ENCODE results near the gene SORCS2. TPM values are rescaled to one million over a fixed set of nuclear protein-coding genes. Genes with fewer than 3 reads are reported as not detected.

Gene SORCS2
- total RNA-seq, 1 donor from 2014 or later, result under 0.01 TPM

- DNase-seq (ENCODE audit: low read depth in 2 of 2), result no peak
Observed at GRCh38 chr4:7658341-7659204, 466.2 kb downstream of the SORCS2 start.

DNA sequence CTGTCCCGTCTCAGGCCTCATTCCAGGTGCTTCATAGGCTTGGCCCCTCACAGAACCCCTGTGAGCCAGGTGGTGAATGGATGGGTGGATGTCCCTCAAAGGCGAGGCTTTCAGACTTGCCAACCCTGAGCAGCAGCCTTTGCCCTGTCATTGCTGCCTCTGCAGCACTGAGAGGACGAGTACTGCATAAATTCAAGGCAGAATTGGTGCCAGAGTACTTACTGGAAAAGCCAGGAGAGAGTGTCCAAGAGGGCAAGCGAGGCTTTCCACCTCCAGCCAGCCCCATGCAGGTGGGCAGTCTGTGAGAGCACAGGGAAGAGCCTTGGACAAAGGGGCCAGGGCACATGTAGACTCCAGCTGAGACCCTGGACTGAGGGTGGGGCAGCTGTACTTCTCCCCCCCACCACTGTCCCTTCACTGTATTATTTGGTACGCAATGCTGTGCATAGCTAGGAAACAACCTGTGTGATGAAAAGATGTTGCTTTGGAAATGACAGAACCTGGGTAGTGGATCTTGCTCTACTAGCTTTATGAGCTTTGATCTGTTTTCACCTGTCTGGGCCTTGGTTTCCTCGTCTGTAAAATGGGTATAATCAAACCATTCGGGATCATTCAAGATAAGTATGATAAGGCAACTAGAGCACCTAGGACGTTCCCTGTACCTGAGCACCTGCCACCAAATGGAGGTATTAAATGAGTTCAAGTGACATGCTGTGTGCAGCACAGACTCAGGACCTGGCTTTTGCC lies 467.3 kb downstream of the SORCS2 start:
- DNase-seq (ENCODE audit: low read depth in 2 of 2), result no peak

- DNase-seq (ENCODE audit: low read depth in 2 of 2), result no peak
Observed at GRCh38 chr4:7660176-7661039, 468.1 kb downstream of the SORCS2 start.

DNA sequence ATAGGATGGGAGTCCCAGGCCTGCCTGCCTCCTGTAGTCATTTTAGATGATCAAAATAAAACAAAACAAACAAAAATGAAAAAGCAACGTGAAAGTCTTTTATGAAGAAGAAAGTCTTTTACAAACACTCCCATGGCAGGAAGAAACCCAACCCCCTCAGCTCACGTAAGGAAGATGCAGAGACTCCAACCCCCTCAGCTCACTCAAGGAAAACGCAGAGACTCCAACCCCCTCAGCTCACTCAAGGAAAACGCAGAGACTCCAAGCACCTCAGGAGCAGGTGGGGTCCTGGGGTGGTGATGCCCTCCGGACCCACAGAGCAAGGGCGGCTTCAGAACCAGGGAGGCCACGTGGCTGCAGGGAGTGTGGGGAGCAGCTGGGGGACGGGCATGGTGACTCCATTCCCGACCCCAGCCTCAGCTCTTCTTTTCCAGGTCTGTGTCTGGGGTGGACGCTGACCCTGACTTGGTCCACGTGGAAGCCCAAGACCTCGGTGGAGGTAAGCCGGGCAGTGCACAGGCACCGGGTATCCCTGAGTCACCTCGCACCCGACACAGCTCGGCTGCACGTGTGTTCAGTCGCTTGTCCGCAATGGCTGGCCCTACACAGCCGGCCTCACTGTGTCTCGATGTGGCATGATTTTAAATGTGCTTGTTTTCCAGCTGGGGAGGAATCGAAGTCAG lies 468.9 kb downstream of the SORCS2 start:
- no peak for DNase-seq (ENCODE audit: low read depth in 2 of 2)

- DNase-seq (ENCODE audit: low read depth in 2 of 2), result no peak
Observed at GRCh38 chr4:7661846-7662506, 469.6 kb downstream of the SORCS2 start.

GRCh38 chr4:7662507-7662846 lies 470.1 kb downstream of the SORCS2 start:
- DNase-seq (ENCODE audit: low read depth in 2 of 2), result no peak

GRCh38 chr4:7663075-7663541 lies 470.8 kb downstream of the SORCS2 start:
- DNase-seq (ENCODE audit: low read depth in 2 of 2), result no peak

GRCh38 chr4:7664106-7664505 lies 471.8 kb downstream of the SORCS2 start:
- no peak for DNase-seq (ENCODE audit: low read depth in 2 of 2)

DNA sequence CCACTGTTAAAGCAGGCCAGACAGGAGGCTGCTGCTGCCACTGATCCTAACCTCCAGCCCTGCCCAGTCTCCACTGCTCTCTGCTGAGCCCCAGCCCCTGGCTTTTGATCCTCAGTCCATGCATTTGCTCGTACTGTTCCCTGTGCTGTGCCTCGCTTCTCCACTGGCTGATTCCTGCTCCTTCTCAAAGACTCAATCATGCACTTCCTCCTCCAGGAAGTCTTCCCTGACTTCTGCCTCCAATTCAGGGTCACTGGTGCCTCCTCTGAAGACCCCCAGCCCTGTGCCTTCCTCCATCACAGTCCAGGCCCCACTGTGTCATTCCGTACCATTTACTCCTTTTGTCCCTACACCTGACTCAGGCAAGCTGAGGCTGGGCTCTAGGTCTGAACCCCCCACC lies 473.0 kb downstream of the SORCS2 start:
- DNase-seq (ENCODE audit: low read depth in 2 of 2), result no peak

- DNase-seq (ENCODE audit: low read depth in 2 of 2), result no peak
Observed at GRCh38 chr4:7666011-7666410, 473.7 kb downstream of the SORCS2 start.

DNA sequence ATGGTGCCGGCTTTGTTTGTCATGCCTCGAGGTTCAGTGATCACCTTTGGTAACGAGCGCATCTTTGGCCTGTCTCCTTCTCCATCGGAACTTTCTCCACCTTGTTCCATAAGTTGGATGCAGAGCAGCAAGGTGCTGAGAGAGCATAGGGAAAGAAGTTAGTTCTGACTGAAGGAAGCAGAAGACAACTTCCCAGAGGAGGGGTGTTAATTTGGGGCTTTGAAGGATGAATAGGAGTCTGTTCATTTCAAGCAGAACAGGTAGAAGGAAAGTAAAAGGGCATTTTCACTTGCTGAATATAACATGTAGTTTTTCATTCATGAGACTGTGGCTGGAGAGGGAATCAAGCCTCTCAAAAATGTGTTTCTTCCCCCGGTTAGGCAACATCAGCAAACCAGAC lies 474.4 kb downstream of the SORCS2 start:
- no peak for DNase-seq (ENCODE audit: low read depth in 2 of 2)

GRCh38 chr4:7668271-7668670 lies 475.9 kb downstream of the SORCS2 start:
- DNase-seq (ENCODE audit: low read depth in 2 of 2), result no peak

- no peak for DNase-seq (ENCODE audit: low read depth in 2 of 2)
Observed at GRCh38 chr4:7668826-7669225, 476.5 kb downstream of the SORCS2 start.

- no peak for DNase-seq (ENCODE audit: low read depth in 2 of 2)
Observed at GRCh38 chr4:7672601-7673000, 480.3 kb downstream of the SORCS2 start.

DNA sequence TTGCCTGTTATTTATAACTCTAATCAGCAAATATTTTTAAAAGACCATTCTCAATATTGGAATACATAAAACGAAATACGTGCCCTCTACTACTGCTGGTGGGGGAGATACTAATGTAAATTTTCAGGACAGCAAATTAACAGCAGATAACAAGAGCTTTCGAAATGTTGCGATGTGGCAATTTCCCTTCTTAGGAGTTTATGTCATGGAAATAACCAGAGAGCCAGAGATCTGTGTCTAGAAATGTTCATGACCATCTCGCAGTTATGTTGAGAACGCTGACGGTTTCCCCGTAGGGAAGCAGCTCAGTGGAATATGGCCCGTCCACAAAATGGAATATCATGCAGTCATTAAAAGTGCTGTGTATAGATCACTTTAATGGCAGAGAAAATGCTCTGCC lies 480.8 kb downstream of the SORCS2 start:
- no peak for DNase-seq (ENCODE audit: low read depth in 2 of 2)

DNA sequence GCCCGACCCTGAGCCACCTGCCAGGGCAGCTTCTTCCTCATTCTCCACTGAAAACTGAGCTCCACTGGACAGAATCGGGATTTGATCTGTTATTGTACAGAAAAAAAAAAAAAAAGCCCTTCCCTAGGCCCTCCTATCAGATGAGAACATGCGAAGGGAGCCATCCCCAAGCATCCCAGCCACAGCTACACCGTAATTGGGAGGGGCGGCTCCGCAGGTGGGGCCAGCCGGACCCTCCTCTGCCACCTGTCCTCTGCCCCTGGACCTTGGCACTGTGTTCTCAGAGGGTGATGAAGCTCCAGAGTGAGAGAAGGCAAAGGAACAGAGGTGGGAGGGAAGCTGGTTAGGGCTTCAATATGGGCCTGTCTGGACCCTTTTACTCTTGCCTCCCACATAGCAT lies 482.4 kb downstream of the SORCS2 start:
- DNase-seq (ENCODE audit: low read depth in 2 of 2), result no peak

GRCh38 chr4:7675136-7675535 lies 482.8 kb downstream of the SORCS2 start:
- no peak for DNase-seq (ENCODE audit: low read depth in 2 of 2)

- DNase-seq (ENCODE audit: low read depth in 2 of 2), result no peak
Observed at GRCh38 chr4:7675612-7676320, 483.4 kb downstream of the SORCS2 start.

DNA sequence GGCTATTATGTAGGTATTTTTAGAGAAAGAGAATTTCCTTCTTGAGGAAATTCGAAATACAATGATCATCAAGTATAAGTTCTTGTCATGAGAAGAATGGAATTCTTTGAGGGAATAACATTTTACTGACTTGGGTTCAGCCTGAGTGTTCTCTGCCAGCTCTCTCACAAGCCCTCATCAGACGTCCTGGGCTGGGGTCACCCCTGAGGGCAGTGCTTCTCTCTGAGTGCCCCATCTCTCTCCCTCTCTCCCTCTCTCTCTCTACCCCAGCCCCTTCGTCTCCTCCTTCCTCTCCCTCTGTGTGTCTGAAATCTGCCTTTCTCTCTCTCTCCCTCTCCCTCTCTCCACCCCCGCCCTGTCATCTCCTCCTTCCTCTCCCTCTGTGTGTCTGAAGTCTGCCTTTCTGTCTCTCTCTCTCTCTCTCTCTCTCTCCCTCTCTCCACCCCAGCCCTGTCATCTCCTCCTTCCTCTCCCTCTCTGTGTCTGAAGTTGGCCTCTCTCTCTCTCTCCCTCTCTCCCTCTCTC lies 484.1 kb downstream of the SORCS2 start:
- no peak for DNase-seq (ENCODE audit: low read depth in 2 of 2)

- no peak for DNase-seq (ENCODE audit: low read depth in 2 of 2)
Observed at GRCh38 chr4:7677086-7677485, 484.7 kb downstream of the SORCS2 start.

Data from dermis microvascular lymphatic vessel endothelial cell (primary cell).